NCI-H510A treated with DMSO at 0.1 percent for 48 hours (cell line): ENCODE results near the gene CTNND2.

Source experiments
- DNase-seq: peaks from one replicate; lab custom pipeline; 2025; lab: John Stamatoyannopoulos, UW

The CTNND2 gene

GRCh38 chr5:11777096-11777495 lies 127.2 kb downstream of the CTNND2 start:
- no peak for DNase-seq

- DNase-seq = no peak
These were observed 133.9 kb downstream of the CTNND2 start for GRCh38 chr5:11770310-11770709.

- DNase-seq = no peak
These were observed 143.2 kb downstream of the CTNND2 start for GRCh38 chr5:11760934-11761603.

- DNase-seq = no peak
These were observed 145.9 kb downstream of the CTNND2 start for GRCh38 chr5:11758321-11758720.

GRCh38 chr5:11757661-11758060 lies 146.6 kb downstream of the CTNND2 start:
- no peak for DNase-seq

- DNase-seq = no peak
These were observed 167.2 kb downstream of the CTNND2 start for GRCh38 chr5:11737010-11737409.

- DNase-seq = no peak
These were observed 169.9 kb downstream of the CTNND2 start for GRCh38 chr5:11734369-11734768.

GRCh38 chr5:11733840-11734192 lies 170.4 kb downstream of the CTNND2 start:
- DNase-seq = no peak

- DNase-seq = no peak
These were observed 170.9 kb downstream of the CTNND2 start for GRCh38 chr5:11733185-11733839.

GRCh38 chr5:11724940-11725339 lies 179.3 kb downstream of the CTNND2 start:
- DNase-seq = peak; percentile 8

GRCh38 chr5:11719888-11720481 lies 184.3 kb downstream of the CTNND2 start:
- no peak for DNase-seq

- DNase-seq = no peak
These were observed 188.6 kb downstream of the CTNND2 start for GRCh38 chr5:11715461-11716196.

GRCh38 chr5:11711932-11712331 lies 192.3 kb downstream of the CTNND2 start:
- no peak for DNase-seq

- DNase-seq = no peak
These were observed 195.2 kb downstream of the CTNND2 start for GRCh38 chr5:11709021-11709420.

GRCh38 chr5:11704916-11705315 lies 199.3 kb downstream of the CTNND2 start:
- no peak for DNase-seq

- DNase-seq = no peak
These were observed 203.9 kb downstream of the CTNND2 start for GRCh38 chr5:11700391-11700790.

- no peak for DNase-seq
These were observed 211.6 kb downstream of the CTNND2 start for GRCh38 chr5:11692636-11693035.

- no peak for DNase-seq
These were observed 216.7 kb downstream of the CTNND2 start for GRCh38 chr5:11687498-11687897.

- DNase-seq = no peak
These were observed 219.6 kb downstream of the CTNND2 start for GRCh38 chr5:11684607-11685006.

- no peak for DNase-seq
These were observed 220.6 kb downstream of the CTNND2 start for GRCh38 chr5:11683666-11684065.

GRCh38 chr5:11681796-11682195 lies 222.4 kb downstream of the CTNND2 start:
- no peak for DNase-seq

GRCh38 chr5:11679676-11680075 lies 224.6 kb downstream of the CTNND2 start:
- no peak for DNase-seq

GRCh38 chr5:11675184-11675583 lies 229.1 kb downstream of the CTNND2 start:
- DNase-seq = no peak
